ENCODE measurements around the gene DOHH. TPM values are rescaled to one million over a fixed set of nuclear protein-coding genes. Genes with fewer than 3 reads are reported as not detected.

The DOHH gene
- total and polyA plus RNA-seq, 9 of the 15 experiments (the other 6 are each of a cell fraction or from before 2014, with no cell fraction given) = 0.14 to 47.2 (median 5.1) TPM

DNA sequence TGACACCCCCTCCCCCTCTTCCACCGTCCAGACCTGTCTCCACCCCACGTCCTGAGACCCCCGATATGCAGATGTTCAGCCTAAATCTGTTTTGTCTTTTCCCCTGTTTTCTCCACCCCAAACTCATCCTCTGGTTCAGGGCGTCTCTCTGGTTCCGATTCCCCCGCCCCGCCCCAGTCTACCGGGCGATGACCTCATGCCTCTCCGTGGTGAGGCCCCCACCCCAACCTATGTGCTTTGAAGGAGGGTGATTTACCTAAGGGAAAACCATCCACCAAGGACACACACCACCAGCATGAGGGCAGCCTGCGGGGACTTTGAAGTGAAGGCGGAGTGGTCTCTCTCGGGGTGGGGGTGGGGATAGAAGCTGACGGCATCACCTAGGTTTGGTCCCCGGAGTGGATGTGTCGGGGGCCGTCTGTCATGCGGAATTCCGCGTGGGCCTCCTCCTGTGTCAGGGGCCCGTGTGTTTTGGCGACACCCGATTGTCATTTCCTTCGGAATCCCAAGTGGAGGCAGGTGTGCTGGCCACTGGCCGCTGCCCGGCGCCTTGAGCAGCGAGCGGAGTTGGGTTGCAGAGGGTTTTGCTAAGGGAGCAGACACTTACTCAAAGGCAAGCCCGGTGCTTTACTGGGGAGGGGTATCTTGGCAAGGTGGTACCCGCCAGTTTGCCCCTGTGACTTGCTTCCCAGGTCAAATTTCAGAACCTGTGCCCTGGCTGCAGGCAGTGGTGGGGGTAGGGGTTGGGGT is 7.1 kb upstream of the DOHH start (continued):
- TF ChIP-seq E4F1 (CRISPR knock-in tag; IDR thresholded peaks at IDR 0.05; ENCODE audit: borderline replicate concordance) (no peak), JUN (IDR thresholded peaks at IDR 0.05; ENCODE audit: borderline replicate concordance, low read depth, low read length) (peak; percentile 56; the same call in 1 of the 2 replicates), JUN (CRISPR knock-in tag; IDR thresholded peaks at IDR 0.05; ENCODE audit: borderline replicate concordance) (no peak), RFX5 (IDR thresholded peaks at IDR 0.05; ENCODE audit: low read depth, low read length) (no peak), GABPB1 (CRISPR knock-in tag; IDR thresholded peaks at IDR 0.05) (peak; percentile 34; the same call in 1 of the 2 replicates), TFAP4 (CRISPR knock-in tag; IDR thresholded peaks at IDR 0.05; ENCODE audit: borderline replicate concordance) (peak; percentile 14; the same call in 1 of the 2 replicates), NELFE (IDR thresholded peaks at IDR 0.05; ENCODE audit: insufficient read depth, insufficient read length) (no peak), ZNF3 (CRISPR knock-in tag; IDR thresholded peaks at IDR 0.05) (no peak), PCBP1 (IDR thresholded peaks at IDR 0.05; ENCODE audit: low read depth, low read length, poor library complexity, severe bottlenecking) (no peak), NCOR1 (IDR thresholded peaks at IDR 0.05) (no peak), RBBP5 (IDR thresholded peaks at IDR 0.05; ENCODE audit: borderline replicate concordance, insufficient read depth, low read length, poor library complexity, severe bottlenecking) (no peak), TAL1 (IDR thresholded peaks at IDR 0.05) (no peak), FUS (optimal IDR thresholded peaks at IDR 0.05; ENCODE audit: low read depth, low read length) (no peak), DIDO1 (tag; IDR thresholded peaks at IDR 0.05; ENCODE audit: low read depth) (no peak), SNRNP70 (optimal IDR thresholded peaks at IDR 0.05; ENCODE audit: low read depth, low read length) (no peak), ZNF212 (CRISPR knock-in tag; IDR thresholded peaks at IDR 0.05) (no peak), ZNF518B (CRISPR knock-in tag; IDR thresholded peaks at IDR 0.05) (no peak), KDM4B (IDR thresholded peaks at IDR 0.05; ENCODE audit: borderline replicate concordance in 2 of 2, low read depth in 1 of 2) (no peak), MTA1 (IDR thresholded peaks at IDR 0.05; ENCODE audit: borderline replicate concordance) (no peak), BRF1 (IDR thresholded peaks at IDR 0.05; ENCODE audit: borderline replicate concordance, extremely low read depth, insufficient read length) (no peak), POLR2G (IDR thresholded peaks at IDR 0.05; ENCODE audit: low read depth, low read length) (peak; percentile 41; the same call in 1 of the 2 replicates), ZSCAN29 (IDR thresholded peaks at IDR 0.05) (no peak)
